ENCODE data around the gene PAEP. TPM values are rescaled to one million over a fixed set of nuclear protein-coding genes. Genes with fewer than 3 reads are reported as not detected.
A peak's percentile ranks its signal among the peaks of the same experiment; 100 is the strongest.
"Not testable (repeated sequence)": the region's sequence is repeated elsewhere in the genome, so short reads cannot be mapped to it uniquely, and the experiment has no call there.

PAEP gene
- total RNA-seq: not detected in 2 replicates

DNA sequence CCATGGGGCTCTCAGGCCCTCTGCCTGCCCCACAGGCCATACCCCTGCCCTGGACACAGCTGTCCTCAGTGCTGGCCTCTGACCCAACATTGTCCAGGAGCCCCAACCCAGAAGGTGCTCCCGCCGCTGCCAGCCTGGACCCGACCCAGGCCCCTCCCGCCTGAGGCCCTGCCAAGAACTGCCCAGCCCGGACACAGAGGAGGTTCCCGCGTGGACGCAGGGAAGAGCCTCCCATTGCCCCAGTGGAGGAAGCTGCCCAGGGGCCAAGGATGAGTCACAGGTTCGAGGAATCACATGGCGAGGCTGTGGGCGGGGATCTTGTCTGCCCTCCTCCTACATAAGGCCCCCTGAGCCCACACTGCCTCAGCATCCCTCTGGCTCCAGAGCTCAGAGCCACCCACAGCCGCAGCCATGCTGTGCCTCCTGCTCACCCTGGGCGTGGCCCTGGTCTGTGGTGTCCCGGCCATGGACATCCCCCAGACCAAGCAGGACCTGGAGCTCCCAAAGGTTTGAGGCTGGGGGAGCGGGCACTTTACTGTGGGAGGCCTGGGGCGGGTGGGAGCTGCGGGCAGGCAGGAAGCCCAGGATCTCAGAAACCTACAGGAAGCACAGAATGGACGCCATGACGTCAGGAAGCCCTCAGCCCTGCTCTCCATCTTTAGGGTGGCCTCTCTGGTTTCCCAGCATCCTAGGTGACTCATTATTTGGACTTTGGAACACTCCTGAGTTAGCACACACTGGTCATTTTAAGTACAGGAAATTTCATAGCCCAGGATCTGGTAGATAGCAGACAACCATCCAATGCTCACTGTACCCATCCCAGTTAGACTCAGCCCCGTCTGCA, at the start of gene PAEP:
TSS of gene PAEP (plus strand) at position 366 of the 844 bp plus-strand sequence.
- TF ChIP-seq, protein P1, sequence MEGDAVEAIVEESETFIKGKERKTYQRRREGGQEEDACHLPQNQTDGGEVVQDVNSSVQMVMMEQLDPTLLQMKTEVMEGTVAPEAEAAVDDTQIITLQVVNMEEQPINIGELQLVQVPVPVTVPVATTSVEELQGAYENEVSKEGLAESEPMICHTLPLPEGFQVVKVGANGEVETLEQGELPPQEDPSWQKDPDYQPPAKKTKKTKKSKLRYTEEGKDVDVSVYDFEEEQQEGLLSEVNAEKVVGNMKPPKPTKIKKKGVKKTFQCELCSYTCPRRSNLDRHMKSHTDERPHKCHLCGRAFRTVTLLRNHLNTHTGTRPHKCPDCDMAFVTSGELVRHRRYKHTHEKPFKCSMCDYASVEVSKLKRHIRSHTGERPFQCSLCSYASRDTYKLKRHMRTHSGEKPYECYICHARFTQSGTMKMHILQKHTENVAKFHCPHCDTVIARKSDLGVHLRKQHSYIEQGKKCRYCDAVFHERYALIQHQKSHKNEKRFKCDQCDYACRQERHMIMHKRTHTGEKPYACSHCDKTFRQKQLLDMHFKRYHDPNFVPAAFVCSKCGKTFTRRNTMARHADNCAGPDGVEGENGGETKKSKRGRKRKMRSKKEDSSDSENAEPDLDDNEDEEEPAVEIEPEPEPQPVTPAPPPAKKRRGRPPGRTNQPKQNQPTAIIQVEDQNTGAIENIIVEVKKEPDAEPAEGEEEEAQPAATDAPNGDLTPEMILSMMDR (IDR thresholded peaks at IDR 0.05; ENCODE audit: insufficient read depth, low read depth, low read length): no peak
- DNase-seq (ENCODE audit: low read depth): no peak
- H3K4me3 ChIP-seq (ENCODE audit: low read depth, low read length): no peak within 1 kb of the TSS

DNA sequence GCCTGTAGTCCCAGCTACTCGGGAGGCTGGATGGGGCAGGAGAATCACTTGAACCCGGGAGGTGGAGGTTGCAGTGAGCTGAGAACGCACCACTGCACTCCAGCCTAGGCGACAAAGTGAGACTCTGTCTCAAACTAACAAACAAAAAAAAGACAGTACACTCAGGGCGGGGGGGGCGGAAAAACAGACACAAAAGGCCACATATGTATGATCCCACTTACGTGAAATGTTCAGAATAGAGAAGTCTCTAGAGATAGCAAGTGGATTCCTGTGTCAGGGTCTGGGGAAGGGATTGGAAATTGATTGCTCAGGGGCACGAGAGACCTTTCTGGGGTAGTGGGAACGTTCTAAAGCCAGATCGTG, 49.3 kb upstream of the PAEP start:
- H3K4me3 ChIP-seq (ENCODE audit: low read depth, low read length): no peak overlapping the region
- TF ChIP-seq, protein P1 (IDR thresholded peaks at IDR 0.05; ENCODE audit: insufficient read depth, low read depth, low read length): no peak
- DNase-seq (ENCODE audit: low read depth): no peak

DNA sequence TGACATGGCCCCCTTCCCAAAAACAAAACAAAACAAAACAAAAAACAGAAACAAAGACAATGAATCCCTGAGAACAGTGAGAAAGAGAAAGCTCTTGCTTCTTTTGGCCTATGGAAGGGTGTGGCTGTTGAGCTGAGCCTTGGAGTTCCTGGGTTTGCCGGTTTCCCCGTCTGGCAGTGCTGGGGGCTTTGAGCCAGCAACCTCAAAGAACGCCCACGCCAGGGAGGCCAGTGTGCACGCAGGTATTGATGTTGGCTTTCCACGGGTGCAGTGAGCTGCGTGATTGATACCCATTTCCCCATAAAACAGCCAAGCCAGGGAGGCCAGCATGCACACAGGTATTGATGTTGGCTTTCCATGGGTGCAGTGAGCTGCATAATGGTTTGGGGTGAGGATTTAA, 48.7 kb upstream of the PAEP start:
- DNase-seq (ENCODE audit: low read depth): no peak
- no peak overlapping the region for H3K4me3 ChIP-seq (ENCODE audit: low read depth, low read length)
- TF ChIP-seq, protein P1 (IDR thresholded peaks at IDR 0.05; ENCODE audit: insufficient read depth, low read depth, low read length): no peak

DNA sequence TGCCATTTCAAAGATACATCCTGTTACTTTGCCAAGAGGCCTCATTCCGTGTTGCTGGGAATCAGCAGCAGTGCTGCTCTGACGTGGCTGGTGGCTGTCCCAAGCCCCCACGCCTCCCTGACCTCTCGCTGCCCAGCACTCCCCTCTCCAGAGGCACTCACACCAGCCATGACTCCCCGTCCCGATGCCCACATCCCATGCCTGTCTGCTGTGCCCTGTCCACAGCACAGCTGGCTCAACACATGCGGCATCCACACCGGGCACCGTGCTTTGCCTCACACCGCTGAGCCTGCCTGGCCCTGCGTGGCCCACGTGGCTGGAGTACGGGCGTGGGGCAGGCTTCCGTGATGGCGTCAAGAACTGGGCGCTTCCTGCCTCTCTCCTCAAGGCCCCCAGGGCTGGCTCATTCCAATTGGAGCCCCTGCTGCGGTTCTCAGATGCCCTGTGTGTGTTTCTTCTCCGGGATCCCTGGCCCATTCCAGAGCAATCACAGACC, 48.2 kb upstream of the PAEP start:
- TF ChIP-seq, protein P1 (IDR thresholded peaks at IDR 0.05; ENCODE audit: insufficient read depth, low read depth, low read length): no peak
- peak; percentile 23 for DNase-seq (ENCODE audit: low read depth)
- H3K4me3 ChIP-seq (ENCODE audit: low read depth, low read length): no peak overlapping the region

DNA sequence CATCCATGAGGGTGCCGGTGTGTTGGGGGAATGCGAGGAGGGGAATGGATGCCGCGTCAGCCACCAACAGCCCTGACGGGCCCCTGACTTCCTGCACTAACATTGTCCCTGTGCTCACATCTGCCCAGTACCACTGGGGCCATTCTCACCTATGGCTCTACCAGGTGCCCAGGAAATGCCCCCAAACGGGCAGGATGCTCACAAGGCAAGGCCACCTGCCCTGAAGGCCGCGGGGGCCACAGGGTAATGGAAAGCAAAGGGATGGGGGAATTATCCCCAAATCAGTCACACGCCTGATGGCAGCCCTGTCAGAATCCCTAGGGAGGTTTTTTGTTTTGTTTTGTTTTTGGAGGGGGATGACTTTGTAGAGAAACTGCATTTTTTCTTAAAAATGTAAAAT, 47.6 kb upstream of the PAEP start:
- H3K4me3 ChIP-seq (ENCODE audit: low read depth, low read length); DNase-seq (ENCODE audit: low read depth): not testable (repeated sequence)

DNA sequence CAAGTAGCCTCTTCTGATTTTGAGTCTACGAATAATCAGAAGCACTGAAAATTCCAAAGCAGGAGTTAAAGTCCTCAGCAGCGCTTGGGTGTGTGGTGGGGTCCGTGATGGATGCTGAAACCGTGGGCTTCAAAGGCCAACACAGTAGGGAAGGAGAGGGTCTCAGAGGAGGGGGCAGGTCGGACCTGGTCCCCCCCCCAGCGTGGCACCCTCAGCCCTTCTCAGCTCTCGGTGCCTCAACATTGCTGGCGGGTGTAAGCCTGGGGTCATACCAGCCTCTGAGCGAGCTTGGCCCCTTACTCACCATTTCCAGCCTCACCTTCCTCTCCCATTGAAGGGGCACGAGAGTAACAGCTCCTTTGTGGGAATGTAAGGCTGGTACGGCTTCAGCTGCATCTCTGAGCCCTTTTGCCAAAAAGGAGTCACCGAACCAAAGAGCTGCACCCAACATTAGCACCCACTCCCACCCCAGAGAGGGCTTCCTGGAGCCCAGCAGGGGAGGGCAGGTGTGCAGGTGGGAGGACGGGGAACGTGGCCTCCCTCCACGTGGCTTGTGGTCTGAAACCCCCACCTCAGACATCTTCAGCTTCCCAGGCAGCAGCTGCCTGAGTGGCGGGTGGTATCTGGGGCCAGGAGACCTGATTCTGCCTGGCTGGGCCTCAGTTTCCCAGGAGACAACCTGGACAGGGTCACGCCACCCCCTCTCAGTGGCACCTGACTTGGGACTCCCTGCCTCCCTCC, 47.0 kb upstream of the PAEP start:
- no peak overlapping the region for H3K4me3 ChIP-seq (ENCODE audit: low read depth, low read length)
- no peak for DNase-seq (ENCODE audit: low read depth)
- TF ChIP-seq, protein P1 (IDR thresholded peaks at IDR 0.05; ENCODE audit: insufficient read depth, low read depth, low read length): no peak

All from fibroblast of villous mesenchyme (primary cell).